GM12878 (cell line): ENCODE data around the gene PCBD1. TPM values are rescaled to one million over a fixed set of nuclear protein-coding genes. Genes with fewer than 3 reads are reported as not detected.

Experiments
- ATAC-seq: fragments of 200-7000 bp; cut with Tn5 transposase; 3 replicates; pipeline ENCODE4 v1.9.1; 2020; ENCODE audit warnings: mild to moderate bottlenecking, moderate library complexity
- BruUV-seq: library from RNA; stranded (reverse); fragments of 400-500 nt; replicated peaks from 2 replicates; lab custom pipeline; 2021; lab: Mats Ljungman, UMichigan
- CTCF ChIA-PET: fragments of 300-600 bp; sonication (Branson Sonifier 250); formaldehyde crosslinking; extraction: SDS; loops from one replicate; lab custom pipeline; 2021; ENCODE audit warnings: inconsistent platforms; lab: Yijun Ruan, JAX
- POLR2A ChIA-PET: fragments of 350-600 bp; formaldehyde crosslinking; extraction: SDS; loops from one replicate; lab custom pipeline; 2021; ENCODE audit warnings: inconsistent platforms; lab: Charles Lee
- RAD21 ChIA-PET: fragments of 300-600 bp; sonication (Branson Sonifier 250); formaldehyde crosslinking; loops from one replicate; lab custom pipeline; 2023; ENCODE audit warnings: antibody characterized with exemption; ENCODE audit not compliant: unreplicated experiment; lab: Charles Lee
- SMC1A ChIA-PET: fragments of 300-600 bp; sonication (Branson Sonifier 250); formaldehyde crosslinking; loops from one replicate; lab custom pipeline; 2023; ENCODE audit not compliant: unreplicated experiment, uncharacterized antibody; lab: Charles Lee
- DNase-seq: peaks from one replicate; pipeline ENCODE4 v3.0.0-alpha.2; 2011; ENCODE audit warnings: low read depth, low spot score
- FAIRE-seq: peaks from 3 replicates; lab custom pipeline; 2011; peaks lifted over from hg19 to GRCh38; lab: Jason Lieb, UNC
- H2AFZ ChIP-seq: 2 replicates; pipeline ENCODE4 v1.6.0; 2011; ENCODE audit warnings: low read depth, low read length, control low read depth; ENCODE audit not compliant: control insufficient read depth
- H3K27ac ChIP-seq: 2 replicates; pipeline ENCODE4 v1.5.1; 2011; ENCODE audit warnings: control low read depth; ENCODE audit not compliant: control insufficient read depth, insufficient read depth
- H3K27me3 ChIP-seq, 2 experiments: replicated peaks in 1 of 2; 2 replicates each; pipeline versions ENCODE4 v1.6.0 to v1.6.1; 2011; ENCODE audit warnings: low read length in 1 of 2; ENCODE audit not compliant: control insufficient read depth in 2 of 2, insufficient read depth in 2 of 2
- H3K36me3 ChIP-seq, 2 experiments: 2 replicates each; pipeline ENCODE4 v1.5.1; 2011; ENCODE audit warnings: low read length in 1 of 2; ENCODE audit not compliant: control insufficient read depth in 2 of 2, insufficient read depth in 2 of 2
- H3K4me1 ChIP-seq: 2 replicates; pipeline ENCODE4 v1.6.1; 2011; ENCODE audit warnings: mild to moderate bottlenecking, low read length, moderate library complexity, mixed read lengths; ENCODE audit not compliant: control insufficient read depth, insufficient read depth
- H3K4me2 ChIP-seq: 2 replicates; pipeline ENCODE4 v1.6.0; 2011; ENCODE audit warnings: control low read depth; ENCODE audit not compliant: control insufficient read depth, insufficient read depth
- H3K4me3 ChIP-seq: fragments of 200-600 bp; sonication (generic); 2 replicates; pipeline ENCODE4 v1.5.1; 2016
- H3K79me2 ChIP-seq: 2 replicates; pipeline ENCODE4 v1.6.0; 2011; ENCODE audit warnings: low read length; ENCODE audit not compliant: control insufficient read depth, insufficient read depth
- H3K9ac ChIP-seq: 2 replicates; pipeline ENCODE4 v1.8.0; 2011; ENCODE audit warnings: low read length, control low read depth, mixed read lengths; ENCODE audit not compliant: control insufficient read depth, insufficient read depth
- H3K9me3 ChIP-seq: replicated peaks from 3 replicates; pipeline ENCODE4 v1.5.1; 2011; ENCODE audit warnings: mild to moderate bottlenecking, low read length; ENCODE audit not compliant: control insufficient read depth, insufficient read depth
- H4K20me1 ChIP-seq: 2 replicates; pipeline ENCODE4 v1.6.0; 2011; ENCODE audit not compliant: control insufficient read depth, insufficient read depth
- CBX5 ChIP-seq: sonication (generic); IDR thresholded peaks from 2 replicates; pipeline ENCODE4 v1.6.1; 2016; ENCODE audit warnings: low read depth, moderate library complexity, mild to moderate bottlenecking, inconsistent platforms
- IKZF2 ChIP-seq, 2 experiments: fragments of 450-650 bp; IDR thresholded peaks; 2 replicates each; pipeline ENCODE4 v1.6.1; 2017; ENCODE audit warnings: mild to moderate bottlenecking in 2 of 2, moderate library complexity in 2 of 2
- IRF3 ChIP-seq: fragments of 450-650 bp; IDR thresholded peaks from 2 replicates; pipeline ENCODE4 v1.6.1; 2014; ENCODE audit warnings: mild to moderate bottlenecking
- NFYA ChIP-seq: IDR thresholded peaks from 2 replicates; pipeline ENCODE4 v1.6.1; 2011; ENCODE audit warnings: low read depth, mild to moderate bottlenecking, low read length, improper control_type of control experiment, borderline replicate concordance
- SIX5 ChIP-seq: IDR thresholded peaks from 2 replicates; pipeline ENCODE4 v1.6.1; 2011; ENCODE audit warnings: mild to moderate bottlenecking, low read depth, low read length, moderate library complexity; ENCODE audit not compliant: severe bottlenecking
- SKIL ChIP-seq: fragments of 450-650 bp; IDR thresholded peaks from 2 replicates; pipeline ENCODE4 v1.6.1; 2017; ENCODE audit warnings: mild to moderate bottlenecking, low read depth, inconsistent platforms; ENCODE audit not compliant: poor library complexity, severe bottlenecking
- SMAD5 ChIP-seq: IDR thresholded peaks from 2 replicates; pipeline ENCODE4 v1.6.1; 2016; ENCODE audit warnings: antibody characterized with exemption, low read depth
- USF1 ChIP-seq: IDR thresholded peaks from 2 replicates; pipeline ENCODE4 v1.6.1; 2011; ENCODE audit warnings: borderline replicate concordance, low read depth, mild to moderate bottlenecking, moderate library complexity, mixed read lengths, low read length; ENCODE audit not compliant: insufficient read depth; ENCODE audit errors: extremely low read length
- WGBS: methylation state at CpG from one replicate; pipeline ENCODE4 v1.1.6; 2016; ENCODE audit warnings: low lambda C conversion rate; ENCODE audit not compliant: insufficient replicate concordance, insufficient coverage; ENCODE audit errors: missing lambda C conversion rate; 5-methylcytosine and 5-hydroxymethylcytosine counted together
- in situ Hi-C: fragments of 300-500 bp; cut with MboI; formaldehyde crosslinking; loops from 9 replicates; pipeline ENCODE4 v1.14.3; 2018; ENCODE audit warnings: mixed read lengths
- intact Hi-C: fragments of 100-400 bp; cut with micrococcal nuclease; formaldehyde crosslinking; loops from one replicate; pipeline ENCODE4 v1.14.2; 2022; ENCODE audit not compliant: unreplicated experiment
- polyA plus RNA-seq, 11 experiments: library from polyadenylated mRNA; depleted of rRNA in 4 of 11; unstranded in 6 of 11; stranded (reverse) in 5 of 11; fragments of >200 nt; fragmentation: Nextera tagmentation in 4 of 11; fragmentation: Illumina TruSeq in 1 of 11; extraction: Ambion mirVana in 4 of 11; extraction: Trizol in 1 of 11; gene quantifications; 1 replicate in 1 of 11; 2 replicates in 10 of 11; pipeline versions ENCODE4 v1.2.1 to v1.2.3, GENCODE V29; 2011 to 2016; ENCODE audit warnings: inconsistent platforms in 2 of 11, missing spikeins in 2 of 11, low read depth in 1 of 11
- total RNA-seq, 4 experiments: library from RNA; depleted of rRNA in 3 of 4; stranded (reverse); fragments of >200 nt in 3 of 4; fragmentation: Illumina TruSeq in 1 of 4; extraction: Trizol in 1 of 4; gene quantifications; 2 replicates each; pipeline versions ENCODE4 v1.2.1 to v1.2.3, GENCODE V29; 2013 to 2021

Gene PCBD1
- total and polyA plus RNA-seq, 10 of the 15 experiments (the other 5 are each of a cell fraction or from before 2014, with no cell fraction given) = 5.6 to 66.8 (median 34.2) TPM

GRCh38 chr10:70834441-70835151, 53.8 kb downstream of the PCBD1 start:
- no peak overlapping the region for H3K27ac ChIP-seq
- H3K27me3 ChIP-seq = no peaks in the 10 kb centered on the region
- no peaks in the 10 kb centered on the region for H3K36me3 ChIP-seq
- in situ Hi-C loops = no loop called here
- ATAC-seq (no peak), FAIRE-seq (no peak), DNase-seq (no peak)
- no TSS peak for BruUV-seq
- H2AFZ ChIP-seq = no peak overlapping the region
- H3K4me3 ChIP-seq = no peak overlapping the region
- no peaks in the 10 kb centered on the region for H4K20me1 ChIP-seq
- H3K4me1 ChIP-seq = no peaks in the 10 kb centered on the region
- H3K79me2 ChIP-seq = no peaks in the 10 kb centered on the region
- peaks cover 3% of the 10 kb centered on the region; the same call in 1 of the 3 replicates for H3K9me3 ChIP-seq
- SMC1A ChIA-PET = interaction anchor here (0.8 to 0.9 kb wide), 2 partner anchors 28 to 34 kb away, joined by 3 read pairs; no protein-coding TSS in a partner anchor
- 95% methylated on average over 7 of the region's 7 CpGs for WGBS
- POLR2A ChIA-PET = interaction anchor here (0.7 kb wide), 1 partner anchor 9 kb away, joined by 5 read pairs; no protein-coding TSS in a partner anchor
- RAD21 ChIA-PET = no interaction called here
- no peak overlapping the region for H3K4me2 ChIP-seq
- H3K9ac ChIP-seq = no peak overlapping the region
- intact Hi-C loops = no loop called here
- CTCF ChIA-PET = interaction anchor here (0.6 kb wide), 2 partner anchors 136 to 424 kb away, joined by 3 to 4 read pairs; no protein-coding TSS in a partner anchor
- TF ChIP-seq USF1 = no peak
- TF ChIP-seq SKIL = no peak
- TF ChIP-seq SIX5 = no peak
- no peak for TF ChIP-seq CBX5
- TF ChIP-seq IKZF2 (IDR thresholded peaks at IDR 0.05) = no peak
- no peak for TF ChIP-seq SMAD5
- no peak for TF ChIP-seq NFYA
- TF ChIP-seq IRF3 = no peak
